ENCODE results near the gene CYBA. TPM values are rescaled to one million over a fixed set of nuclear protein-coding genes. Genes with fewer than 3 reads are reported as not detected.

CYBA gene
- total and polyA plus RNA-seq, 2 of the 13 experiments (the other 11 are each of a cell fraction or from before 2014, with no cell fraction given), result 196 to 250 TPM

DNA sequence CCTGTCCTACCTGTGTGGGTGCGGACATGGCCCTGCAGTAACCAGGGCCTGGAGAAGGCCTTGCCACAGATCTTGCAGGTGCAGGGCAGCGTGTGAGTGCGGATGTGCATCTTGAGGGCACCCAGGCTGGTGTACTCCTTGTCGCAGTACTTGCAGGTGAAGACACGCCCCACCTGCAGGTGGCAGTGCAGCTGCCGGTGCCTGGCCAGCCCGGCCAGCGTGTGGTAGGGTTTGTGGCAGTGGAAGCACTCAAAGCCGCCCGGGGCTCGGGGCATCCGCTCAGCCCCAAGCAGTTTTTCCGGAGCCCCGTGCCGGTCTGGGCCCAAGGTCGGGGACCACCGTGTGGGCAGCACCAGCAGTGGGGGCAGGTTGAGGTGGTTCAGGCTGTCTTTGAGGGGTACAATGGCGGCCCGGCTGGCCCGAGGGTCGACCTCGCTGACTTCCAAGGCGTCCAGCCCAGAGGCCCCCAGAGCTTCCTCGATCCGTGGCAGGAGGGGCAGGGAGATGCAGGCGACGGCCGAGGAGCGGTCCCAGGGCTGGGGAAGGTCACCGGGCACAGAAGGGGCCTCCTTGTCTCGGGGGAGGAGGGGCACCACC lies 30.3 kb upstream of the CYBA start (continued):
- TF ChIP-seq, protein P1, sequence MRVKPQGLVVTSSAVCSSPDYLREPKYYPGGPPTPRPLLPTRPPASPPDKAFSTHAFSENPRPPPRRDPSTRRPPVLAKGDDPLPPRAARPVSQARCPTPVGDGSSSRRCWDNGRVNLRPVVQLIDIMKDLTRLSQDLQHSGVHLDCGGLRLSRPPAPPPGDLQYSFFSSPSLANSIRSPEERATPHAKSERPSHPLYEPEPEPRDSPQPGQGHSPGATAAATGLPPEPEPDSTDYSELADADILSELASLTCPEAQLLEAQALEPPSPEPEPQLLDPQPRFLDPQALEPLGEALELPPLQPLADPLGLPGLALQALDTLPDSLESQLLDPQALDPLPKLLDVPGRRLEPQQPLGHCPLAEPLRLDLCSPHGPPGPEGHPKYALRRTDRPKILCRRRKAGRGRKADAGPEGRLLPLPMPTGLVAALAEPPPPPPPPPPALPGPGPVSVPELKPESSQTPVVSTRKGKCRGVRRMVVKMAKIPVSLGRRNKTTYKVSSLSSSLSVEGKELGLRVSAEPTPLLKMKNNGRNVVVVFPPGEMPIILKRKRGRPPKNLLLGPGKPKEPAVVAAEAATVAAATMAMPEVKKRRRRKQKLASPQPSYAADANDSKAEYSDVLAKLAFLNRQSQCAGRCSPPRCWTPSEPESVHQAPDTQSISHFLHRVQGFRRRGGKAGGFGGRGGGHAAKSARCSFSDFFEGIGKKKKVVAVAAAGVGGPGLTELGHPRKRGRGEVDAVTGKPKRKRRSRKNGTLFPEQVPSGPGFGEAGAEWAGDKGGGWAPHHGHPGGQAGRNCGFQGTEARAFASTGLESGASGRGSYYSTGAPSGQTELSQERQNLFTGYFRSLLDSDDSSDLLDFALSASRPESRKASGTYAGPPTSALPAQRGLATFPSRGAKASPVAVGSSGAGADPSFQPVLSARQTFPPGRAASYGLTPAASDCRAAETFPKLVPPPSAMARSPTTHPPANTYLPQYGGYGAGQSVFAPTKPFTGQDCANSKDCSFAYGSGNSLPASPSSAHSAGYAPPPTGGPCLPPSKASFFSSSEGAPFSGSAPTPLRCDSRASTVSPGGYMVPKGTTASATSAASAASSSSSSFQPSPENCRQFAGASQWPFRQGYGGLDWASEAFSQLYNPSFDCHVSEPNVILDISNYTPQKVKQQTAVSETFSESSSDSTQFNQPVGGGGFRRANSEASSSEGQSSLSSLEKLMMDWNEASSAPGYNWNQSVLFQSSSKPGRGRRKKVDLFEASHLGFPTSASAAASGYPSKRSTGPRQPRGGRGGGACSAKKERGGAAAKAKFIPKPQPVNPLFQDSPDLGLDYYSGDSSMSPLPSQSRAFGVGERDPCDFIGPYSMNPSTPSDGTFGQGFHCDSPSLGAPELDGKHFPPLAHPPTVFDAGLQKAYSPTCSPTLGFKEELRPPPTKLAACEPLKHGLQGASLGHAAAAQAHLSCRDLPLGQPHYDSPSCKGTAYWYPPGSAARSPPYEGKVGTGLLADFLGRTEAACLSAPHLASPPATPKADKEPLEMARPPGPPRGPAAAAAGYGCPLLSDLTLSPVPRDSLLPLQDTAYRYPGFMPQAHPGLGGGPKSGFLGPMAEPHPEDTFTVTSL (CRISPR knock-in tag; IDR thresholded peaks at IDR 0.05; ENCODE audit: borderline replicate concordance), result no peak
- TF ChIP-seq ZNF460 (CRISPR knock-in tag; IDR thresholded peaks at IDR 0.05; ENCODE audit: borderline replicate concordance) (no peak; the same call in 1 of the 2 replicates), ERF (CRISPR knock-in tag; IDR thresholded peaks at IDR 0.05) (peak; percentile 51; the same call in 1 of the 2 replicates), MTA3 (CRISPR knock-in tag; IDR thresholded peaks at IDR 0.05) (no peak), TSC22D2 (CRISPR knock-in tag; IDR thresholded peaks at IDR 0.05; ENCODE audit: borderline replicate concordance) (no peak), ZNF430 (CRISPR knock-in tag; IDR thresholded peaks at IDR 0.05) (peak; percentile 66; the same call in 1 of the 2 replicates), HOXD1 (CRISPR knock-in tag; IDR thresholded peaks at IDR 0.05) (no peak), GTF2F1 (IDR thresholded peaks at IDR 0.05; ENCODE audit: low read length) (no peak), RBM39 (IDR thresholded peaks at IDR 0.05; ENCODE audit: low read depth, low read length, poor library complexity, severe bottlenecking) (peak; percentile 58), KLF12 (CRISPR knock-in tag; IDR thresholded peaks at IDR 0.05; ENCODE audit: borderline replicate concordance) (no peak), TRIM24 (CRISPR knock-in tag; IDR thresholded peaks at IDR 0.05) (0 out of 2 replicates have a peak, but pooled peaks have one; percentile 55)
- TF ChIP-seq, protein P2, sequence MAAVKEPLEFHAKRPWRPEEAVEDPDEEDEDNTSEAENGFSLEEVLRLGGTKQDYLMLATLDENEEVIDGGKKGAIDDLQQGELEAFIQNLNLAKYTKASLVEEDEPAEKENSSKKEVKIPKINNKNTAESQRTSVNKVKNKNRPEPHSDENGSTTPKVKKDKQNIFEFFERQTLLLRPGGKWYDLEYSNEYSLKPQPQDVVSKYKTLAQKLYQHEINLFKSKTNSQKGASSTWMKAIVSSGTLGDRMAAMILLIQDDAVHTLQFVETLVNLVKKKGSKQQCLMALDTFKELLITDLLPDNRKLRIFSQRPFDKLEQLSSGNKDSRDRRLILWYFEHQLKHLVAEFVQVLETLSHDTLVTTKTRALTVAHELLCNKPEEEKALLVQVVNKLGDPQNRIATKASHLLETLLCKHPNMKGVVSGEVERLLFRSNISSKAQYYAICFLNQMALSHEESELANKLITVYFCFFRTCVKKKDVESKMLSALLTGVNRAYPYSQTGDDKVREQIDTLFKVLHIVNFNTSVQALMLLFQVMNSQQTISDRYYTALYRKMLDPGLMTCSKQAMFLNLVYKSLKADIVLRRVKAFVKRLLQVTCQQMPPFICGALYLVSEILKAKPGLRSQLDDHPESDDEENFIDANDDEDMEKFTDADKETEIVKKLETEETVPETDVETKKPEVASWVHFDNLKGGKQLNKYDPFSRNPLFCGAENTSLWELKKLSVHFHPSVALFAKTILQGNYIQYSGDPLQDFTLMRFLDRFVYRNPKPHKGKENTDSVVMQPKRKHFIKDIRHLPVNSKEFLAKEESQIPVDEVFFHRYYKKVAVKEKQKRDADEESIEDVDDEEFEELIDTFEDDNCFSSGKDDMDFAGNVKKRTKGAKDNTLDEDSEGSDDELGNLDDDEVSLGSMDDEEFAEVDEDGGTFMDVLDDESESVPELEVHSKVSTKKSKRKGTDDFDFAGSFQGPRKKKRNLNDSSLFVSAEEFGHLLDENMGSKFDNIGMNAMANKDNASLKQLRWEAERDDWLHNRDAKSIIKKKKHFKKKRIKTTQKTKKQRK (IDR thresholded peaks at IDR 0.05; ENCODE audit: low read length), result no peak
- TF ChIP-seq, protein P3, sequence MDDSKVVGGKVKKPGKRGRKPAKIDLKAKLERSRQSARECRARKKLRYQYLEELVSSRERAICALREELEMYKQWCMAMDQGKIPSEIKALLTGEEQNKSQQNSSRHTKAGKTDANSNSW (CRISPR knock-in tag; IDR thresholded peaks at IDR 0.05; ENCODE audit: borderline replicate concordance), result no peak
